OCI-LY1 (cell line): ENCODE data around the gene ST6GALNAC5.

ENCODE experiments used
- CTCF ChIP-seq: fragments of 200-600 bp; sonication (generic), shearing (Covaris generic); IDR thresholded peaks from 2 replicates; pipeline ENCODE4 v1.5.1; 2017; ENCODE audit warnings: mild to moderate bottlenecking, antibody characterized with exemption, low read length, moderate library complexity, mixed read lengths
- EZH2 ChIP-seq: fragments of 200-600 bp; sonication (generic), shearing (Covaris generic); IDR thresholded peaks from 2 replicates; pipeline ENCODE4 v1.8.0; 2017; ENCODE audit warnings: borderline replicate concordance, mixed run types, mild to moderate bottlenecking, antibody characterized with exemption, low read length, moderate library complexity, mixed read lengths

GRCh38 chr1:77030401-77031105 is 163.3 kb downstream of the ST6GALNAC5 start:
- TF ChIP-seq EZH2 (no peak), CTCF (no peak)
